ENCODE results near the gene NIPAL3. TPM values are rescaled to one million over a fixed set of nuclear protein-coding genes. Genes with fewer than 3 reads are reported as not detected.
"Not testable (repeated sequence)": the region's sequence is repeated elsewhere in the genome, so short reads cannot be mapped to it uniquely, and the experiment has no call there.

NIPAL3 gene
- total RNA-seq, 1 donor from 2014 or later, result 13.1 TPM

- TF ChIP-seq CTCF (IDR thresholded peaks at IDR 0.05; ENCODE audit: unreplicated experiment), result no peak
- Mint-ChIP-seq H3K4me3 (ENCODE audit: low read depth) (no peak overlapping the region), H3K9me3 (ENCODE audit: low read depth) (no peaks in the 10 kb centered on the region), H3K27ac (no peak overlapping the region), H3K36me3 (ENCODE audit: insufficient read depth) (peaks cover 11% of the 10 kb centered on the region), H3K27me3 (no peaks in the 10 kb centered on the region), H3K4me1 (ENCODE audit: low read depth) (no peaks in the 10 kb centered on the region)
- no peak for DNase-seq (ENCODE audit: low spot score, unreplicated experiment)
Measured at GRCh38 chr1:24457866-24458265, 42.3 kb downstream of the NIPAL3 start.

DNA sequence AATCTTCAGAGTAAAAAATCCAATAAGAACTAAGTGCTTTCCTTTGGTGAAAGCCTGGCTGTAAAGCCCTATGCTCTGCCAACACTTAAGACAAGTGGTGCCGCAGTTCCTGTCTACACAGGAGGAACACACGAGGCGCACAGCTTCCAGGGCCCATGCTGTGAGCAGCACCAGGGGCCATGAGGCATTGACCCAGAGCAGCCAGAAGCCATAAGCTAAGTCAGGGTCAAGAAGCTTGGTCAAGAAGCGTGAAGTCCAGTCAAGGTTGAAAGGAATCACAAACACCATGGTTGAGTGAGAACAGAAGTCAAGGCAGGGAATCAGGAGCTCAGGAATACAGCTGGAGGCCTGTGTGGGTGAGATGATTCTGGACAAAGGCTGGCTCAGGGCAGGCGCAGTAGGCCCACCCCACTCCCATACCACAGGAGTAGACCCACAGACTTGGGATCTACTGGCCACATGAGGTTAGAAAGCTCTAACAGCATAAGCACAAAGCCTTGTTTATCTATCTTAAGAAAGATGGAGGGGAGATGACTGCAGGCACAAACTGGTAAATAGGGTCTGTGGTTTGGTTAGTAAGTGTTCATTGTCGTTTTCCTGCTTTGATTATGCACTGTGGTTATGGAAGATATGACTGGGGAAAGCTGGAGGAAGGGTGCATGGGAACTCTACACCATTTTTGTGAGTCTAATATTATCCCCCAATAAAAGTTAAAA is 44.1 kb downstream of the NIPAL3 start:
- H3K36me3 Mint-ChIP-seq (ENCODE audit: insufficient read depth), result peaks cover 11% of the 10 kb centered on the region
- no peak overlapping the region for H3K27ac Mint-ChIP-seq
- H3K9me3 Mint-ChIP-seq (ENCODE audit: low read depth), result no peaks in the 10 kb centered on the region
- peaks cover 11% of the 10 kb centered on the region for H3K4me1 Mint-ChIP-seq (ENCODE audit: low read depth)
- no peak for DNase-seq (ENCODE audit: low spot score, unreplicated experiment)
- no peaks in the 10 kb centered on the region for H3K27me3 Mint-ChIP-seq
- no peak for TF ChIP-seq CTCF (IDR thresholded peaks at IDR 0.05; ENCODE audit: unreplicated experiment)
- H3K4me3 Mint-ChIP-seq (ENCODE audit: low read depth), result no peak overlapping the region

DNA sequence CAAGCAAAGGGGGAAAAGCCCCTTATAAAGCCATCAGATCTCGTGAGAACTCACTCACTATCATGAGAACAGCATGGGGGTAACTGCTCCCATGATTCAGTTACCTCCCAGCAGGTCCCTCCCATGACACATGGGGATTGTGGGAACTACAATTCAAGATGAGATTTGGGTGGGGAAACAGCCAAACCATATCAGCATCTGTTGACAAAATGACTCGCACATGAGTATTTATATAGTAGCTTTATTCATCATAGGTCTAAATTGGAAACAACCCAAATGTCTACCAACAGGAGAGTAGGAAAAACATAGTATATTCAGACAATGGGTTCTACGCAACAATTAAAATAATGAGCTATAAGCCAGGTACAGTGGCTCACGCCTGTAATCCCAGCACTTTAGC is 46.5 kb downstream of the NIPAL3 start:
- not testable (repeated sequence) for DNase-seq (ENCODE audit: low spot score, unreplicated experiment); H3K36me3 Mint-ChIP-seq (ENCODE audit: insufficient read depth); H3K27ac Mint-ChIP-seq; H3K9me3 Mint-ChIP-seq (ENCODE audit: low read depth); H3K27me3 Mint-ChIP-seq; H3K4me3 Mint-ChIP-seq (ENCODE audit: low read depth)
- H3K4me1 Mint-ChIP-seq (ENCODE audit: low read depth), result peaks cover 11% of the 10 kb centered on the region

DNA sequence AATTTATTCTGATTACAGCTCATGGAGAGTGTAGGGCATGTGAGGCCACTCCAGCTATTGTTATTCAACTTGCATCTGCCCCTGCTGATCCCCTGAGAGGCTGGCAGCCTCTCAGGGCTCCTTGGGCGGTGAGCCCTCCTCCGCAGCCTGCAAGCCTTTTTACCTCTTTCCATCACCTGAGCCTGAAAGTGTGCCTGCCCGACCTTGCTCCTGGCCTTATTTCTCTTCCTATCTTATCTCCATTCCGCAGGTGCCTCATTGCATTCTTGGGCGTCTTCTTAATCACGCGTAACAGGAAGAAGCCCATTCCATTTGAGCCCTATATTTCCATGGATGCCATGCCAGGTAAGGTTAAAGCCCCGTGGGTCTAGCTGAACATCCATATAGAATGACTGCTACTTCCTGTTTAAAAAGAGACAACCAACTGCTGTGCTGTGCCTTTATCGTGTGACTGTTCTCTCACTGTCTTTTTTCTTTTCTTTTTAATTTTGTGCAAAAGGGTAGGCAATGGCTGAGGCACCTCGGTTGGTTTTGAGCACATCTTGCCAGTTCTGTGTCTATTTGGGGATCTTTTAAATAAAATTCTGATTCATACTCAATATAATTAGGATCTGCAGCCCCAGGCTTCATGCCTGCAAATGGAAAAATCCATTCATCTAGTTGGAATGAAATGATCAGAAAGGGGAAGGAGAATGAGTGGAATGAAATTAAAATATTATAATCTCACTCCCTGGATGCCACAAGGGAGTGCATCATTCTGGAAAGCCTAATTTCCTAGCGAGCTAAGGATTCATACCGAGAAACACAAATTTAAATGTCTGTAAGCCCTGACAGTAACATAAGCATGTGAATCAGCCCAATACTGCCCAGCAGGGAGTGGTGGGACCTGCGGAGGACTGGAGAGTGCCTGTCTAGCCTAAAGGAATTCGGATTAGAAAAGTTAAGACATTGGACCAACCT is 48.5 kb downstream of the NIPAL3 start:
- H3K9me3 Mint-ChIP-seq (ENCODE audit: low read depth), result no peaks in the 10 kb centered on the region
- H3K4me1 Mint-ChIP-seq (ENCODE audit: low read depth), result peaks cover 11% of the 10 kb centered on the region
- no peaks in the 10 kb centered on the region for H3K27me3 Mint-ChIP-seq
- TF ChIP-seq CTCF (IDR thresholded peaks at IDR 0.05; ENCODE audit: unreplicated experiment), result no peak
- H3K36me3 Mint-ChIP-seq (ENCODE audit: insufficient read depth), result peaks cover 8% of the 10 kb centered on the region
- no peak for DNase-seq (ENCODE audit: low spot score, unreplicated experiment)
- no peak overlapping the region for H3K27ac Mint-ChIP-seq
- no peak overlapping the region for H3K4me3 Mint-ChIP-seq (ENCODE audit: low read depth)

DNA sequence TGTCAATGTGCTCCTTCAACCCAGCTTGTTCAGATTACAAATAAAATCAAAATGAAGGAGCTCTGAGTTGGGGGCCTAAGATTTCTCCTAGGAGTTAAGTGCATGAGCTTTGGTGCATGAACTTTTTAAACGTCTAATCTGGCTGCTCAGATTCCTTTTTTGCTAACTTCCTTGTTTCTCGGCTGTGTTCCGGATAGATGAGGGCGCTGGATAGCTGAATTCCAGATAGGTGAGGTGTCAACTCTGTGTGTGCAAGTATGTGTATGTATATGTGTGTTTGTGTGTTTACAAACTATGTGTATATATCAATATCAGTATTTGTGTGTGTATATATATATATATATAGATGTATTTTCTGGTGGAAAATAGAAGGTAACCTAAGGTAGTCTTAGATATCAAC is 49.5 kb downstream of the NIPAL3 start:
- Mint-ChIP-seq H3K4me1 (ENCODE audit: low read depth) (peaks cover 11% of the 10 kb centered on the region), H3K4me3 (ENCODE audit: low read depth) (no peak overlapping the region), H3K9me3 (ENCODE audit: low read depth) (no peaks in the 10 kb centered on the region), H3K27me3 (no peaks in the 10 kb centered on the region), H3K27ac (no peak overlapping the region), H3K36me3 (ENCODE audit: insufficient read depth) (peaks cover 9% of the 10 kb centered on the region)
- DNase-seq (ENCODE audit: low spot score, unreplicated experiment), result no peak
- TF ChIP-seq CTCF (IDR thresholded peaks at IDR 0.05; ENCODE audit: unreplicated experiment), result no peak
